WTC11 (cell line): ENCODE data around the gene S100A12. TPM values are rescaled to one million over a fixed set of nuclear protein-coding genes. Genes with fewer than 3 reads are reported as not detected.

Experiments
- ATAC-seq: fragments of 200-7000 bp; cut with Tn5 transposase; 2 replicates; pipeline ENCODE4 v1.10.0; 2021; ENCODE audit warnings: mild to moderate bottlenecking, moderate library complexity
- CTCF ChIA-PET: fragments of 300-600 bp; sonication (Branson Sonifier 250); formaldehyde crosslinking; loops from one replicate; lab custom pipeline; 2021; ENCODE audit warnings: antibody characterized with exemption; lab: Charles Lee
- POLR2A ChIA-PET: fragments of 350-600 bp; sonication (Branson Sonifier 250); formaldehyde crosslinking; loops from one replicate; lab custom pipeline; 2021; ENCODE audit warnings: antibody characterized with exemption; lab: Charles Lee
- DNase-seq: peaks from one replicate; pipeline ENCODE4 v3.0.0; 2021; ENCODE audit warnings: low spot score
- H3K27ac Mint-ChIP-seq: 2 replicates; pipeline ENCODE4 v1.8.0; 2021; ENCODE audit warnings: mixed read lengths
- H3K27me3 Mint-ChIP-seq: 2 replicates; pipeline ENCODE4 v1.8.0; 2021; ENCODE audit warnings: low read depth, mild to moderate bottlenecking, moderate library complexity, mixed read lengths
- H3K36me3 Mint-ChIP-seq: 2 replicates; pipeline ENCODE4 v1.8.0; 2021; ENCODE audit warnings: mixed read lengths
- H3K4me1 Mint-ChIP-seq: 2 replicates; pipeline ENCODE4 v1.8.0; 2022; ENCODE audit warnings: mixed read lengths
- H3K4me3 Mint-ChIP-seq: 2 replicates; pipeline ENCODE4 v1.8.0; 2021; ENCODE audit warnings: mild to moderate bottlenecking, moderate library complexity, mixed read lengths
- H3K9me3 Mint-ChIP-seq: 2 replicates; pipeline ENCODE4 v1.8.0; 2021; ENCODE audit warnings: mixed read lengths
- ATF2 ChIP-seq: sonication (generic); formaldehyde crosslinking; IDR thresholded peaks from 2 replicates; pipeline ENCODE4 v1.8.1; 2022; ENCODE audit warnings: low read depth, missing genetic modification reagents, borderline replicate concordance
- CBFB ChIP-seq: sonication (generic); formaldehyde crosslinking; IDR thresholded peaks from 2 replicates; pipeline ENCODE4 v1.8.1; 2022; ENCODE audit warnings: mild to moderate bottlenecking, low read depth, missing genetic modification reagents
- E2F4 ChIP-seq: sonication (generic); formaldehyde crosslinking; IDR thresholded peaks from 2 replicates; pipeline ENCODE4 v1.8.1; 2022; ENCODE audit warnings: low read depth, mild to moderate bottlenecking, moderate library complexity, missing genetic modification reagents, borderline replicate concordance
- ELF4 ChIP-seq: sonication (generic); formaldehyde crosslinking; IDR thresholded peaks from 2 replicates; pipeline ENCODE4 v1.8.1; 2022; ENCODE audit warnings: low read depth, mild to moderate bottlenecking, moderate library complexity, missing genetic modification reagents
- ETV6 ChIP-seq: sonication (generic); formaldehyde crosslinking; IDR thresholded peaks from 2 replicates; pipeline ENCODE4 v1.8.1; 2022; ENCODE audit warnings: mild to moderate bottlenecking, missing genetic modification reagents
- FOXJ3 ChIP-seq: sonication (generic); formaldehyde crosslinking; IDR thresholded peaks from 2 replicates; pipeline ENCODE4 v1.9.0; 2021; ENCODE audit warnings: missing genetic modification reagents, mild to moderate bottlenecking, borderline replicate concordance
- GABPB1 ChIP-seq: sonication (generic); formaldehyde crosslinking; IDR thresholded peaks from 2 replicates; pipeline ENCODE4 v1.8.1; 2023; ENCODE audit warnings: mild to moderate bottlenecking, missing genetic modification reagents
- JAZF1 ChIP-seq: fragments of 250-450 bp; sonication (Bioruptor Pico); IDR thresholded peaks from 2 replicates; pipeline ENCODE4 v1.9.0; 2021; ENCODE audit warnings: moderate library complexity, mild to moderate bottlenecking, inconsistent platforms
- MAX ChIP-seq: sonication (generic); formaldehyde crosslinking; IDR thresholded peaks from 2 replicates; pipeline ENCODE4 v1.8.0; 2022; ENCODE audit warnings: mild to moderate bottlenecking, missing genetic modification reagents
- MLX ChIP-seq: sonication (generic); formaldehyde crosslinking; IDR thresholded peaks from 2 replicates; pipeline ENCODE4 v1.8.1; 2023; ENCODE audit warnings: mild to moderate bottlenecking, missing genetic modification reagents, moderate library complexity
- NFE2L1 ChIP-seq: sonication (generic); formaldehyde crosslinking; IDR thresholded peaks from 2 replicates; pipeline ENCODE4 v1.8.1; 2023; ENCODE audit warnings: missing genetic modification reagents
- NFYB ChIP-seq: sonication (generic); formaldehyde crosslinking; conservative IDR thresholded peaks from 2 replicates; pipeline ENCODE4 v1.8.0; 2022; ENCODE audit warnings: low read depth, missing genetic modification reagents
- RORB ChIP-seq: fragments of 250-450 bp; sonication (Bioruptor Pico); IDR thresholded peaks from 2 replicates; pipeline ENCODE4 v1.9.0; 2021; ENCODE audit warnings: mild to moderate bottlenecking
- SMAD3 ChIP-seq: sonication (generic); formaldehyde crosslinking; IDR thresholded peaks from 2 replicates; pipeline ENCODE4 v1.8.0; 2022; ENCODE audit warnings: missing genetic modification reagents, mild to moderate bottlenecking, borderline replicate concordance
- SOX15 ChIP-seq: fragments of 250-450 bp; sonication (Bioruptor Pico); IDR thresholded peaks from 2 replicates; pipeline ENCODE4 v1.9.0; 2021; ENCODE audit warnings: mild to moderate bottlenecking
- SP1 ChIP-seq: sonication (generic); formaldehyde crosslinking; conservative IDR thresholded peaks from 2 replicates; pipeline ENCODE4 v1.8.1; 2022; ENCODE audit warnings: missing genetic modification reagents
- ZBTB21 ChIP-seq: sonication (generic); formaldehyde crosslinking; IDR thresholded peaks from 2 replicates; pipeline ENCODE4 v1.8.1; 2023; ENCODE audit warnings: mild to moderate bottlenecking, missing genetic modification reagents, borderline replicate concordance
- ZMAT4 ChIP-seq: fragments of 250-450 bp; sonication (Bioruptor Pico); IDR thresholded peaks from 2 replicates; pipeline ENCODE4 v1.9.0; 2021; ENCODE audit warnings: mild to moderate bottlenecking
- ZNF121 ChIP-seq: sonication (generic); formaldehyde crosslinking; IDR thresholded peaks from 2 replicates; pipeline ENCODE4 v1.8.0; 2023; ENCODE audit warnings: missing genetic modification reagents
- ZNF232 ChIP-seq: sonication (generic); formaldehyde crosslinking; IDR thresholded peaks from 2 replicates; pipeline ENCODE4 v1.8.0; 2022; ENCODE audit warnings: mild to moderate bottlenecking, missing genetic modification reagents
- ZNF263 ChIP-seq: sonication (generic); formaldehyde crosslinking; IDR thresholded peaks from 2 replicates; pipeline ENCODE4 v1.8.1; 2022; ENCODE audit warnings: low read depth, mild to moderate bottlenecking, moderate library complexity, missing genetic modification reagents
- ZNF532 ChIP-seq: fragments of 250-450 bp; sonication (Bioruptor Pico); IDR thresholded peaks from 2 replicates; pipeline ENCODE4 v1.9.0; 2021; ENCODE audit warnings: mild to moderate bottlenecking, borderline replicate concordance
- ZNF671 ChIP-seq: fragments of 250-450 bp; sonication (Bioruptor Pico); IDR thresholded peaks from 2 replicates; pipeline ENCODE4 v1.8.0; 2021; ENCODE audit warnings: mild to moderate bottlenecking
- total RNA-seq: library from RNA; stranded (reverse); gene quantifications from 3 replicates; pipeline ENCODE4 v1.2.3, GENCODE V29; 2021
- TF ChIP-seq, protein P1 (sequence below): fragments of 250-450 bp; sonication (Bioruptor Pico); IDR thresholded peaks from 2 replicates; pipeline ENCODE4 v1.8.0; 2021; ENCODE audit warnings: mild to moderate bottlenecking
- TF ChIP-seq, protein P2 (sequence below): sonication (generic); formaldehyde crosslinking; IDR thresholded peaks from 2 replicates; pipeline ENCODE4 v1.8.1; 2022; ENCODE audit warnings: mild to moderate bottlenecking, moderate library complexity, missing genetic modification reagents
- TF ChIP-seq, protein P3 (sequence below): fragments of 200-600 bp; IDR thresholded peaks from 2 replicates; pipeline ENCODE4 v1.8.0; 2022; ENCODE audit warnings: antibody characterized with exemption

The S100A12 gene
- total RNA-seq, 1 experiment from 2014 or later, result not detected

GRCh38 chr1:153389401-153389800, 14.0 kb upstream of the S100A12 start:
- H3K4me1 Mint-ChIP-seq, result no peaks in the 10 kb centered on the region
- no peaks in the 10 kb centered on the region for H3K9me3 Mint-ChIP-seq
- H3K4me3 Mint-ChIP-seq, result no peak overlapping the region
- TF ChIP-seq MLX, result no peak
- no peak for TF ChIP-seq ZNF263 (CRISPR knock-in tag)
- no peak for TF ChIP-seq NFYB (CRISPR knock-in tag)
- TF ChIP-seq ZMAT4 (CRISPR knock-in tag), result no peak
- no peak for TF ChIP-seq JAZF1 (CRISPR knock-in tag)
- no peak for TF ChIP-seq ZNF121 (CRISPR knock-in tag)
- no peak for TF ChIP-seq ZNF232
- TF ChIP-seq ELF4 (CRISPR knock-in tag), result no peak
- TF ChIP-seq SMAD3 (CRISPR knock-in tag), result no peak
- no peak for TF ChIP-seq NFE2L1 (CRISPR knock-in tag)
- no peak for TF ChIP-seq ATF2 (CRISPR knock-in tag)
- TF ChIP-seq E2F4, result no peak
- no peak for TF ChIP-seq CBFB (CRISPR knock-in tag)
- TF ChIP-seq ZBTB21 (CRISPR knock-in tag), result no peak
- TF ChIP-seq SP1, result no peak
- no peak for TF ChIP-seq ZNF532 (CRISPR knock-in tag)
- TF ChIP-seq RORB (CRISPR knock-in tag), result no peak
- TF ChIP-seq FOXJ3 (CRISPR knock-in tag), result no peak
- no peak for ATAC-seq
- no peaks in the 10 kb centered on the region for H3K36me3 Mint-ChIP-seq
- ChIA-PET CTCF (interaction anchor here (1.9 kb wide), 1 partner anchor 11 kb away, joined by 10 read pairs; no protein-coding TSS in a partner anchor), POLR2A (no interaction called here)
- H3K27ac Mint-ChIP-seq, result no peak overlapping the region
- no peak for DNase-seq
- peaks cover 4% of the 10 kb centered on the region; the same call in 1 of the 2 replicates for H3K27me3 Mint-ChIP-seq

GRCh38 chr1:153387785-153388184, 12.4 kb upstream of the S100A12 start:
- Mint-ChIP-seq H3K27ac (no peak overlapping the region), H3K9me3 (no peaks in the 10 kb centered on the region), H3K4me3 (no peak overlapping the region), H3K36me3 (no peaks in the 10 kb centered on the region), H3K4me1 (no peaks in the 10 kb centered on the region), H3K27me3 (peaks cover 4% of the 10 kb centered on the region; the same call in 1 of the 2 replicates)
- DNase-seq (no peak), ATAC-seq (no peak)
- CTCF ChIA-PET, result interaction anchor here (1.1 kb wide), 2 partner anchors 12 to 107 kb away, joined by 3 to 4 read pairs; no protein-coding TSS in a partner anchor
- POLR2A ChIA-PET, result no interaction called here
- TF ChIP-seq, protein P1, sequence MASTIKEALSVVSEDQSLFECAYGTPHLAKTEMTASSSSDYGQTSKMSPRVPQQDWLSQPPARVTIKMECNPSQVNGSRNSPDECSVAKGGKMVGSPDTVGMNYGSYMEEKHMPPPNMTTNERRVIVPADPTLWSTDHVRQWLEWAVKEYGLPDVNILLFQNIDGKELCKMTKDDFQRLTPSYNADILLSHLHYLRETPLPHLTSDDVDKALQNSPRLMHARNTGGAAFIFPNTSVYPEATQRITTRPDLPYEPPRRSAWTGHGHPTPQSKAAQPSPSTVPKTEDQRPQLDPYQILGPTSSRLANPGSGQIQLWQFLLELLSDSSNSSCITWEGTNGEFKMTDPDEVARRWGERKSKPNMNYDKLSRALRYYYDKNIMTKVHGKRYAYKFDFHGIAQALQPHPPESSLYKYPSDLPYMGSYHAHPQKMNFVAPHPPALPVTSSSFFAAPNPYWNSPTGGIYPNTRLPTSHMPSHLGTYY (CRISPR knock-in tag), result no peak
- TF ChIP-seq, protein P2, sequence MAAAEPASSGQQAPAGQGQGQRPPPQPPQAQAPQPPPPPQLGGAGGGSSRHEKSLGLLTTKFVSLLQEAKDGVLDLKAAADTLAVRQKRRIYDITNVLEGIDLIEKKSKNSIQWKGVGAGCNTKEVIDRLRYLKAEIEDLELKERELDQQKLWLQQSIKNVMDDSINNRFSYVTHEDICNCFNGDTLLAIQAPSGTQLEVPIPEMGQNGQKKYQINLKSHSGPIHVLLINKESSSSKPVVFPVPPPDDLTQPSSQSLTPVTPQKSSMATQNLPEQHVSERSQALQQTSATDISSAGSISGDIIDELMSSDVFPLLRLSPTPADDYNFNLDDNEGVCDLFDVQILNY (CRISPR knock-in tag), result no peak
- TF ChIP-seq, protein P3, sequence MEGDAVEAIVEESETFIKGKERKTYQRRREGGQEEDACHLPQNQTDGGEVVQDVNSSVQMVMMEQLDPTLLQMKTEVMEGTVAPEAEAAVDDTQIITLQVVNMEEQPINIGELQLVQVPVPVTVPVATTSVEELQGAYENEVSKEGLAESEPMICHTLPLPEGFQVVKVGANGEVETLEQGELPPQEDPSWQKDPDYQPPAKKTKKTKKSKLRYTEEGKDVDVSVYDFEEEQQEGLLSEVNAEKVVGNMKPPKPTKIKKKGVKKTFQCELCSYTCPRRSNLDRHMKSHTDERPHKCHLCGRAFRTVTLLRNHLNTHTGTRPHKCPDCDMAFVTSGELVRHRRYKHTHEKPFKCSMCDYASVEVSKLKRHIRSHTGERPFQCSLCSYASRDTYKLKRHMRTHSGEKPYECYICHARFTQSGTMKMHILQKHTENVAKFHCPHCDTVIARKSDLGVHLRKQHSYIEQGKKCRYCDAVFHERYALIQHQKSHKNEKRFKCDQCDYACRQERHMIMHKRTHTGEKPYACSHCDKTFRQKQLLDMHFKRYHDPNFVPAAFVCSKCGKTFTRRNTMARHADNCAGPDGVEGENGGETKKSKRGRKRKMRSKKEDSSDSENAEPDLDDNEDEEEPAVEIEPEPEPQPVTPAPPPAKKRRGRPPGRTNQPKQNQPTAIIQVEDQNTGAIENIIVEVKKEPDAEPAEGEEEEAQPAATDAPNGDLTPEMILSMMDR, result no peak
- TF ChIP-seq GABPB1, result no peak
- no peak for TF ChIP-seq ZNF671
- no peak for TF ChIP-seq MAX (CRISPR knock-in tag)
- no peak for TF ChIP-seq ETV6 (CRISPR knock-in tag)
- TF ChIP-seq SOX15 (CRISPR knock-in tag), result no peak
